Measurements from ENCODE around the gene TTC28. TPM values are rescaled to one million over a fixed set of nuclear protein-coding genes. Genes with fewer than 3 reads are reported as not detected.

TTC28 gene
- total and polyA plus RNA-seq, 7 experiments from 2014 or later, result 0.50 to 8.3 (median 4.2) TPM

- CTCF ChIA-PET, result interaction anchor here (1.3 to 1.5 kb wide), 3 partner anchors 119 to 127 kb away, joined by 3 to 6 read pairs (median 4); no protein-coding TSS in a partner anchor
- H3K9me3 Mint-ChIP-seq, result no peaks in the 10 kb centered on the region
Measured at GRCh38 chr22:28008056-28008455, 671.6 kb downstream of the TTC28 start.

DNA sequence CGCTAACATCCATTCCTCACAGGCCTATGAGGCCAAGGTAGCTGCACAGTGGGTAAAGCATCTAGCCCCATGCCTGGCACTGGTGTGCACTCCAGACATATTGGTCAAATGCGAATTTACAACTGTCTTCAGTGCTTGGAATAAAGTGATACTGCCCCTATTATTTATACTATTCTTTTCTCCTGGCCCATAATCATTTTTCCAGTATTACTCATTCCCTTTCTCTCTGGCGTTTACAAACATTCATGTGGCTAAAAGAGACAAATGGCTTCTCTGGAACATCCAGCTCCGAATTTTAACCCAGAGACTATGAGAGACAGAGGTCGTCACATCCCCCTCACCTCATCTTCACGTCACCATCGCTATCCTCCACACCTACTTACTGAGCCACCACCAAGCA is 673.4 kb downstream of the TTC28 start:
- intact Hi-C loops (cut with micrococcal nuclease), result loop anchor here in 1 of 2 donors (5.0 kb wide), 1 partner anchor 1644 kb away; no protein-coding TSS in a partner anchor
- Mint-ChIP-seq H3K27me3 (no peaks in the 10 kb centered on the region), H3K36me3 (no peaks in the 10 kb centered on the region), H3K9me3 (no peaks in the 10 kb centered on the region), H3K4me1 (no peaks in the 10 kb centered on the region), H3K4me3 (no peak overlapping the region), H3K27ac (no peak overlapping the region)
- DNase-seq (no peak), ATAC-seq (no peak)
- POLR2A ChIA-PET, result no interaction called here
- no peak overlapping the region for H3K4me3 ChIP-seq (ENCODE audit: low read length)
- no peaks in the 10 kb centered on the region for H3K36me3 ChIP-seq (ENCODE audit: control insufficient read depth in 2 of 3, insufficient read depth in 3 of 3, low read length in 3 of 3)
- no peaks in the 10 kb centered on the region for H3K9me3 ChIP-seq (ENCODE audit: control insufficient read depth in 2 of 3, low read length in 3 of 3)
- CTCF ChIA-PET, result interaction anchor here (1.5 kb wide), 1 partner anchor 120 kb away, joined by 5 read pairs; no protein-coding TSS in a partner anchor
- no peaks in the 10 kb centered on the region for H3K4me1 ChIP-seq (ENCODE audit: control insufficient read depth in 2 of 2, insufficient read depth in 2 of 2, low read length in 2 of 2)
- H3K27ac ChIP-seq (ENCODE audit: low read depth, low read length), result no peak overlapping the region
- no peaks in the 10 kb centered on the region for H3K27me3 ChIP-seq (ENCODE audit: control insufficient read depth in 2 of 2, insufficient read depth in 2 of 2, low read length in 2 of 2)

More at GRCh38 chr22:28008056-28008455, 671.6 kb downstream of the TTC28 start:
- DNase-seq (no peak), ATAC-seq (no peak)
- Mint-ChIP-seq H3K4me1 (peaks cover 0 to 1% (median 0%) of the 10 kb centered on the region in 7 donors), H3K4me3 (no peak overlapping the region), H3K27me3 (no peaks in the 10 kb centered on the region), H3K27ac (no peak overlapping the region), H3K36me3 (no peaks in the 10 kb centered on the region)
- intact Hi-C loops (cut with micrococcal nuclease), result loop anchor here in 1 of 2 donors (2.0 to 5.0 kb wide), 2 partner anchors 1329 to 1646 kb away; no protein-coding TSS in a partner anchor
- no peaks in the 10 kb centered on the region for H3K27me3 ChIP-seq (ENCODE audit: control insufficient read depth in 2 of 2, insufficient read depth in 2 of 2, low read length in 2 of 2)
- no peaks in the 10 kb centered on the region for H3K4me1 ChIP-seq (ENCODE audit: control insufficient read depth in 2 of 2, insufficient read depth in 2 of 2, low read length in 2 of 2)
- POLR2A ChIA-PET, result no interaction called here
- no peak overlapping the region for H3K27ac ChIP-seq (ENCODE audit: low read depth, low read length)
- no peak overlapping the region for H3K4me3 ChIP-seq (ENCODE audit: low read length)
- no peaks in the 10 kb centered on the region for H3K36me3 ChIP-seq (ENCODE audit: control insufficient read depth in 2 of 3, insufficient read depth in 3 of 3, low read length in 3 of 3)
- H3K9me3 ChIP-seq (ENCODE audit: control insufficient read depth in 2 of 3, low read length in 3 of 3), result no peaks in the 10 kb centered on the region

GRCh38 chr22:28005513-28005912 is 674.1 kb downstream of the TTC28 start:
- Histone ChIP-seq H3K4me3 (ENCODE audit: low read length) (no peak overlapping the region), H3K4me1 (ENCODE audit: control insufficient read depth in 2 of 2, insufficient read depth in 2 of 2, low read length in 2 of 2) (no peaks in the 10 kb centered on the region), H3K36me3 (ENCODE audit: control insufficient read depth in 2 of 3, insufficient read depth in 3 of 3, low read length in 3 of 3) (no peaks in the 10 kb centered on the region), H3K9me3 (ENCODE audit: control insufficient read depth in 2 of 3, low read length in 3 of 3) (no peaks in the 10 kb centered on the region), H3K27ac (ENCODE audit: low read depth, low read length) (no peak overlapping the region), H3K27me3 (ENCODE audit: control insufficient read depth in 2 of 2, insufficient read depth in 2 of 2, low read length in 2 of 2) (no peaks in the 10 kb centered on the region)
- ChIA-PET POLR2A (no interaction called here), CTCF (interaction anchor here (1.5 kb wide), 1 partner anchor 119 kb away, joined by 5 read pairs; no protein-coding TSS in a partner anchor)
- Mint-ChIP-seq H3K4me3 (no peak overlapping the region), H3K27me3 (no peaks in the 10 kb centered on the region), H3K27ac (no peak overlapping the region), H3K9me3 (no peaks in the 10 kb centered on the region), H3K4me1 (no peaks in the 10 kb centered on the region), H3K36me3 (no peaks in the 10 kb centered on the region)
- ATAC-seq (no peak), DNase-seq (no peak)
- intact Hi-C loops (cut with micrococcal nuclease), result loop anchor here in 1 of 2 donors (5.0 kb wide), 1 partner anchor 1643 kb away; no protein-coding TSS in a partner anchor

GRCh38 chr22:28004021-28004420 is 675.6 kb downstream of the TTC28 start:
- no peak for DNase-seq
- H3K4me1 ChIP-seq (ENCODE audit: control insufficient read depth in 2 of 2, insufficient read depth in 2 of 2, low read length in 2 of 2), result no peaks in the 10 kb centered on the region
- intact Hi-C loops (cut with micrococcal nuclease), result no loop called here
- H3K4me1 Mint-ChIP-seq, result no peaks in the 10 kb centered on the region
- ChIA-PET POLR2A (no interaction called here), CTCF (interaction anchor here (1.5 kb wide), 1 partner anchor 115 kb away, joined by 4 read pairs; no protein-coding TSS in a partner anchor)
- no peaks in the 10 kb centered on the region for H3K9me3 ChIP-seq (ENCODE audit: control insufficient read depth in 2 of 3, low read length in 3 of 3)
- no peaks in the 10 kb centered on the region for H3K36me3 ChIP-seq (ENCODE audit: control insufficient read depth in 2 of 3, insufficient read depth in 3 of 3, low read length in 3 of 3)
- no peak overlapping the region for H3K27ac ChIP-seq (ENCODE audit: low read depth, low read length)
- no peak overlapping the region for H3K4me3 ChIP-seq (ENCODE audit: low read length)
- H3K9me3 Mint-ChIP-seq, result no peaks in the 10 kb centered on the region
- H3K27ac Mint-ChIP-seq, result no peak overlapping the region
- ATAC-seq, result no peak
- no peak overlapping the region for H3K4me3 Mint-ChIP-seq
- H3K36me3 Mint-ChIP-seq, result no peaks in the 10 kb centered on the region
- H3K27me3 Mint-ChIP-seq, result no peaks in the 10 kb centered on the region
- no peaks in the 10 kb centered on the region for H3K27me3 ChIP-seq (ENCODE audit: control insufficient read depth in 2 of 2, insufficient read depth in 2 of 2, low read length in 2 of 2)

DNA sequence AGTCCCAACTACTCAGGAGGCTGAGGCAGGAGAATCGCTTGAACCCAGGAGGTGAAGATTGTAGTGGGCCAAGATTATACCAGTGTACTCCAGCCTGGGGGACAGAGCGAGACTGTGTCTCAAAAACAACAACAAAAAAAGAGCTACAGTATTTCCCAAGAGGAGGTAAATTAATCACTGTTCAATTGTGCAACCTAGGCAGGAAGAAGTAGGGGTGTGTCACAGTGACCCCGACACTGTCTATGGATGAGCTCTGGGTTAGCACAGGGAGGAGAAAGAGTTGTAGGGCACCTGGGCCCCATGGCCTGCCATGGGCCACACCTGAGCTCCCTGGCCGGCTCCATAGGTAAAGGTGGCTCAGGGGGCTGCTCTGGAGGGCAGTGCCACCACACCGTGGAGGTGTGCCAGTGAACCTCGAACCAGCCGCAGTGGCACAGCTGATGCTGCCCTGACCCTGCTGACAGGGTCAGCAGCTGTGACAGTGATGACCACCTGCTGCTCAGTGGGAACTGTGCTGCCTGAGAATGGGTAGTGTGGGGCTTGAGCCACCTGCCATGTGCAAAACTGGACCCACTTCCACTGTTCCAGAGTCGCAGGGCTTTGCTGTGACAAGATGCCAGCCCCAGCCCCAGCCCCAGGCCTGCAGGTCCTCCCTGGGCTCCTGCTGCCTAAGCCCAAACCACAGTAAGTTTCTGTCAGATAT is 676.6 kb downstream of the TTC28 start:
- Histone ChIP-seq H3K9me3 (ENCODE audit: control insufficient read depth in 2 of 3, low read length in 3 of 3) (no peaks in the 10 kb centered on the region), H3K4me1 (ENCODE audit: control insufficient read depth in 2 of 2, insufficient read depth in 2 of 2, low read length in 2 of 2) (no peaks in the 10 kb centered on the region), H3K4me3 (ENCODE audit: low read length) (no peak overlapping the region), H3K27me3 (ENCODE audit: control insufficient read depth in 2 of 2, insufficient read depth in 2 of 2, low read length in 2 of 2) (no peaks in the 10 kb centered on the region), H3K36me3 (ENCODE audit: control insufficient read depth in 2 of 3, insufficient read depth in 3 of 3, low read length in 3 of 3) (no peaks in the 10 kb centered on the region), H3K27ac (ENCODE audit: low read depth, low read length) (no peak overlapping the region)
- ChIA-PET POLR2A (no interaction called here), CTCF (interaction anchor here (0.7 to 1.5 kb wide), 3 partner anchors 114 to 1200 kb away, joined by 3 to 4 read pairs (median 3); no protein-coding TSS in a partner anchor)
- H3K4me1 Mint-ChIP-seq, result no peaks in the 10 kb centered on the region
- intact Hi-C loops (cut with micrococcal nuclease), result no loop called here
- DNase-seq, result no peak
- H3K9me3 Mint-ChIP-seq, result no peaks in the 10 kb centered on the region
- H3K4me3 Mint-ChIP-seq, result no peak overlapping the region
- no peaks in the 10 kb centered on the region for H3K36me3 Mint-ChIP-seq
- no peaks in the 10 kb centered on the region for H3K27me3 Mint-ChIP-seq
- peak; percentile 37 for ATAC-seq
- no peak overlapping the region for H3K27ac Mint-ChIP-seq

GRCh38 chr22:28002181-28002700 is 677.4 kb downstream of the TTC28 start:
- no peaks in the 10 kb centered on the region for H3K36me3 ChIP-seq (ENCODE audit: control insufficient read depth in 2 of 3, insufficient read depth in 3 of 3, low read length in 3 of 3)
- H3K4me1 ChIP-seq (ENCODE audit: control insufficient read depth in 2 of 2, insufficient read depth in 2 of 2, low read length in 2 of 2), result no peaks in the 10 kb centered on the region
- Mint-ChIP-seq H3K27ac (no peak overlapping the region), H3K4me3 (no peak overlapping the region), H3K9me3 (no peaks in the 10 kb centered on the region), H3K36me3 (no peaks in the 10 kb centered on the region), H3K4me1 (no peaks in the 10 kb centered on the region), H3K27me3 (no peaks in the 10 kb centered on the region)
- H3K9me3 ChIP-seq (ENCODE audit: control insufficient read depth in 2 of 3, low read length in 3 of 3), result no peaks in the 10 kb centered on the region
- H3K27me3 ChIP-seq (ENCODE audit: control insufficient read depth in 2 of 2, insufficient read depth in 2 of 2, low read length in 2 of 2), result no peaks in the 10 kb centered on the region
- ChIA-PET CTCF (interaction anchor here (0.7 kb wide), 2 partner anchors 854 to 1201 kb away, joined by 3 read pairs; no protein-coding TSS in a partner anchor), POLR2A (no interaction called here)
- ATAC-seq (no peak), DNase-seq (no peak)
- no peak overlapping the region for H3K4me3 ChIP-seq (ENCODE audit: low read length)
- no peak overlapping the region for H3K27ac ChIP-seq (ENCODE audit: low read depth, low read length)
- intact Hi-C loops (cut with micrococcal nuclease), result no loop called here
